Loucy (cell line): ENCODE data around the gene EFTUD2.

Source experiments
- H2AFZ ChIP-seq: fragments of 200-600 bp; sonication (generic); 2 replicates; pipeline ENCODE4 v1.6.0; 2016; ENCODE audit warnings: antibody characterized with exemption, mild to moderate bottlenecking, low read length, moderate library complexity
- H3F3A ChIP-seq: fragments of 200-600 bp; 2 replicates; pipeline ENCODE4 v1.6.0; 2016; ENCODE audit warnings: antibody characterized with exemption, low read depth, mild to moderate bottlenecking
- H3K27me3 ChIP-seq: fragments of 200-600 bp; sonication (generic); 2 replicates; pipeline ENCODE4 v1.6.1; 2014; ENCODE audit warnings: low read length, mild to moderate bottlenecking; ENCODE audit not compliant: insufficient read depth, poor library complexity, severe bottlenecking
- H3K36me3 ChIP-seq: fragments of 200-600 bp; sonication (generic); 2 replicates; pipeline ENCODE4 v1.6.1; 2016; ENCODE audit warnings: low read length; ENCODE audit not compliant: insufficient read depth
- H3K4me1 ChIP-seq: fragments of 200-600 bp; sonication (generic); 2 replicates; pipeline ENCODE4 v1.5.1; 2014; ENCODE audit warnings: low read length, mild to moderate bottlenecking; ENCODE audit not compliant: insufficient read depth, poor library complexity, severe bottlenecking
- H3K4me2 ChIP-seq: fragments of 200-600 bp; sonication (generic); 2 replicates; pipeline ENCODE4 v1.6.0; 2014; ENCODE audit warnings: antibody characterized with exemption, low read length, low read depth, mild to moderate bottlenecking; ENCODE audit not compliant: poor library complexity, severe bottlenecking
- H3K4me3 ChIP-seq: fragments of 200-600 bp; sonication (generic); 2 replicates; pipeline ENCODE4 v1.5.1; 2014; ENCODE audit warnings: low read length, mild to moderate bottlenecking, mixed read lengths; ENCODE audit not compliant: poor library complexity, severe bottlenecking
- H3K79me2 ChIP-seq: fragments of 200-600 bp; sonication (generic); 2 replicates; pipeline ENCODE4 v1.6.1; 2014; ENCODE audit warnings: low read length; ENCODE audit not compliant: insufficient read depth
- H3K9ac ChIP-seq: fragments of 200-600 bp; sonication (generic); 2 replicates; pipeline ENCODE4 v1.6.0; 2014; ENCODE audit warnings: mild to moderate bottlenecking, low read depth, low read length, moderate library complexity; ENCODE audit not compliant: poor library complexity, severe bottlenecking
- H3K9me2 ChIP-seq: fragments of 200-600 bp; sonication (generic); replicated peaks from 2 replicates; pipeline ENCODE4 v1.6.1; 2016; ENCODE audit warnings: low read depth, low read length, mixed read lengths
- H3K9me3 ChIP-seq: fragments of 200-600 bp; sonication (generic); 2 replicates; pipeline ENCODE4 v1.6.1; 2014; ENCODE audit warnings: mild to moderate bottlenecking, antibody characterized with exemption, low read length, low read depth; ENCODE audit not compliant: insufficient read depth
- H4K20me1 ChIP-seq: fragments of 200-600 bp; sonication (generic); 2 replicates; pipeline ENCODE4 v1.6.0; 2014; ENCODE audit warnings: antibody characterized with exemption, low read length, mild to moderate bottlenecking; ENCODE audit not compliant: insufficient read depth, poor library complexity, severe bottlenecking
- CTCF ChIP-seq: fragments of 200-600 bp; sonication (generic); conservative IDR thresholded peaks from 2 replicates; pipeline ENCODE4 v1.5.1; 2014; ENCODE audit warnings: mild to moderate bottlenecking, antibody characterized with exemption, low read length
- EZH2phosphoT487 ChIP-seq: fragments of 200-600 bp; IDR thresholded peaks from 2 replicates; pipeline ENCODE4 v1.6.1; 2018; ENCODE audit warnings: antibody characterized with exemption, mild to moderate bottlenecking, moderate library complexity, borderline replicate concordance

Gene EFTUD2

DNA sequence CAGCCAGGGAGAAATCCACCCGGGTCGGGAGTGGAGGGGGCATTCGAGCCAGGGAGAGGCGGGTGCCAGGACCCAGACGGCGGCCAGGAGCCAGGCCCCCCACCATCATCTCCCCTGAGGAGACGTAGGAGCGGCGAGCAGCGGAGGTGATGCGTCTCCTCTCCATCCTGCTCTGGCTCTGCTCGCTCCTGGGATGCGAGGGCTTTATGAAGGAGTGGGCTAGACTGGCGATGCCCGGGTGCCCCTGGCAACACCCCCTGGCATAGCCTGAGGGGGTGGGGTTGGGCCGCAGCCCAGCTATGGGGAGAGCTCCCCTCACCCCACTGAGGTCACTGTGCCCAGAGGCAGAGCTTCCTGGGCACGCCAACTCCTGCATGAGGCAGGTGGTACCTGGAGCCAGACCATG lies 16.1 kb upstream of the EFTUD2 start, which contains the start of gene GFAP:
Gene GFAP (minus strand): TSS at position 180 of the 406 bp plus-strand sequence. CDS start 14 bp downstream, at position 166.
- no peaks in the 10 kb centered on the region for H3K79me2 ChIP-seq
- H3F3A ChIP-seq, result no peaks in the 10 kb centered on the region
- peaks cover 2% of the 10 kb centered on the region for H3K4me1 ChIP-seq
- no peaks in the 10 kb centered on the region for H4K20me1 ChIP-seq
- H3K9ac ChIP-seq, result no peak within 1 kb of the TSS
- no peaks in the 10 kb centered on the region for H3K36me3 ChIP-seq
- H3K9me2 ChIP-seq, result no peaks in the 10 kb centered on the region
- H3K27me3 ChIP-seq, result no peaks in the 10 kb centered on the region
- no peak within 1 kb of the TSS for H3K4me2 ChIP-seq
- no peak within 1 kb of the TSS for H3K4me3 ChIP-seq
- no peaks in the 10 kb centered on the region for H3K9me3 ChIP-seq
- H2AFZ ChIP-seq, result no peak within 1 kb of the TSS
- TF ChIP-seq EZH2phosphoT487, result no peak
- TF ChIP-seq CTCF, result no peak

DNA sequence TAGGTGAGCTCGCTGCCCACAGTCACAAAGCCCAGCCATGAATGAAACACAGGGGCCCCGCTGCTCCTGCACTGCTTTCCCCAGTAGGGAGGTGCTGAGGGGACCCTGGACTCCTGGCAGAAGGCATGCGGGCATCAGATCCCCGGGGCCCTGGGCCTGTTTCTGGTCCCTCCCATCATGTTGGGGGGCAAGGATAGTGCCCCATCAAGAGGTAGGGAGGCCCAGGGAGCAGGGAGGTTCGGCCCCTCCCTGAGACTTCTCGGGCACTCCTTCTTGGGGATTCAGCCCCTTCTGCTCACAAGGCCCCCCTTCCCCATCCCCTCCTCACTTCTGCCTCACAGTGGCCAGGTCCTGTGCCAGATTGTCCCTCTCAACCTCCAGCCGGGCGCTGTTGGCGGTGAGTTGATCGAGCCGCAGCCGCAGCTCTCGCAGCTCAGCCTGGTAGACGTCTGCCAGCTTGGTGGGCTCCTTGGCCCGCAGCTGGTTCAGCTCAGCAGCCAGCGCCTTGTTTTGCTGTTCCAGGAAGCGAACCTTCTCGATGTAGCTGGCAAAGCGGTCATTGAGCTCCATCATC lies 15.5 kb upstream of the EFTUD2 start:
- TF ChIP-seq EZH2phosphoT487 (no peak), CTCF (no peak)
- Histone ChIP-seq H3F3A (no peaks in the 10 kb centered on the region), H3K4me1 (no peaks in the 10 kb centered on the region), H3K36me3 (no peaks in the 10 kb centered on the region), H3K9me2 (no peaks in the 10 kb centered on the region), H3K27me3 (no peaks in the 10 kb centered on the region), H4K20me1 (no peaks in the 10 kb centered on the region), H3K9ac (no peak overlapping the region), H3K4me2 (no peak overlapping the region), H3K79me2 (no peaks in the 10 kb centered on the region), H3K4me3 (no peak overlapping the region), H2AFZ (no peak overlapping the region), H3K9me3 (no peaks in the 10 kb centered on the region)

DNA sequence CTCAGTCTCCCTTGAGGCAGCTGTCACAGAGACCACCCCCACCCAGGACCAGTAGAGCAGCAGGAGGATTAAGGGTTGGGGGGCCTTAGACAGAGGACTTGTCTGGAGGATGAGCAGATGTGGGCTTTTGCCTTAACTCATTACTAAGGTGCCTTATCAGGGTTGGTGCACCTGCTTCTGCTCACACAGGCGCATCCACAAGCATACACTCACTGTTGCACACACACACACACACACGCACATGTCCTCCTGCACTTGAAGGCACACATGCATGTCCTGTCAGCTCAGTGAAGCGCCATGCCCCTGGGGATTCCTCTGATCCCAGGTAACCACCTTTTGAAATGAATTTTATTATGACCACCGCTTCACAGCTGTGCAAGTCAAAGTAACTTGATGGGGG lies 14.9 kb upstream of the EFTUD2 start:
- Histone ChIP-seq H4K20me1 (no peaks in the 10 kb centered on the region), H3K79me2 (no peaks in the 10 kb centered on the region), H3K9me3 (no peaks in the 10 kb centered on the region), H2AFZ (no peak overlapping the region), H3K4me3 (no peak overlapping the region), H3K9ac (no peak overlapping the region), H3K9me2 (no peaks in the 10 kb centered on the region), H3K4me2 (no peak overlapping the region), H3F3A (no peaks in the 10 kb centered on the region), H3K4me1 (no peaks in the 10 kb centered on the region), H3K36me3 (no peaks in the 10 kb centered on the region), H3K27me3 (no peaks in the 10 kb centered on the region)
- no peak for TF ChIP-seq EZH2phosphoT487
- no peak for TF ChIP-seq CTCF
